T-helper 1 cell treated with Interleukin-12 subunit alpha and Interleukin-12 subunit beta and Interleukin-4 antibody, amounts not matched to agents 30 ng/mL and 1 ng/mL, for 36 hours (primary cell): Measurements from ENCODE around the gene RAB37. TPM values are rescaled to one million over a fixed set of nuclear protein-coding genes. Genes with fewer than 3 reads are reported as not detected.

Experiments used
- intact Hi-C: fragments of 100-400 bp; cut with micrococcal nuclease; formaldehyde crosslinking; loops from one replicate; pipeline ENCODE4 v1.15.1; 2024
- total RNA-seq: library from RNA; stranded (reverse); gene quantifications from 2 replicates; pipeline ENCODE4 v1.2.3, GENCODE V29; 2022

The RAB37 gene, protein sequence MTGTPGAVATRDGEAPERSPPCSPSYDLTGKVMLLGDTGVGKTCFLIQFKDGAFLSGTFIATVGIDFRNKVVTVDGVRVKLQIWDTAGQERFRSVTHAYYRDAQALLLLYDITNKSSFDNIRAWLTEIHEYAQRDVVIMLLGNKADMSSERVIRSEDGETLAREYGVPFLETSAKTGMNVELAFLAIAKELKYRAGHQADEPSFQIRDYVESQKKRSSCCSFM
- total RNA-seq, result 50.4 and 56.8 TPM in 2 replicates

DNA sequence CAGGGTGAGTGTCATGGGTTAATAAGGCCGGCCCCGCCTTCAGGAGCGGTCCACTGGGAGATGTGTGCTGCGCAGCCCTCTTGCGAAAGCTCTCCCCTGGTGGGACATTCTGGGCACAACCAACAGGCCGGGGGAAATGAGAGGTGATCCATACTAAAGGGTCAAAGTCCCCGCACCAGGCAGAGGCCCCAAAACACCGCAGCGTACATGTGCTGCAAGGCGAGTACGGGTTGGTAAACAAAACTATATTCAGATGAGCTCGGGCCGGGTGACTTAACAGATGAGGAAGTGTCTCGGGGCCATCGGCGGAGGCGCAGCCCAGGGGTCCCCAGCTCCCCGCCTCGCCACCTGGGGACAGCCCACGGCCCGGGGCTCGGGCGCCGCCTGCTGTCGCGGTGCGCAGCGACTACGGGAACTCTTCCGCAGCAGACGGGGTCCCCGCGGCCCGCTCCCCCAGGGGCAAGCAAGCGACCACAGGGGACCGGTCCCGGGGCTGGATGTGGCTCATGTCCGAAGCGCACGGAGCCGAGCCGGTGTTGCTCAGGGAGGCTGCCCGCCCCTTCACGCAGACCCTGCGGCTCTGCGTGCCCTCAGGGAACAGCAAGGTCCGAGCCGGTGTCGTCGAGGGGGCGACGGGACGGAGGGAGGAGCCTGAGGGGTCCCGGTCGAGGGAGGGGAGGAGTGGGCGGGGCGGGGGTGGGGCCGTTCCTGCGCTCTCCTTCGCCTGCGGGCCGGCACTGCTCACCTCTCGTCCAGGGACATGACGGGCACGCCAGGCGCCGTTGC lies at the start of gene RAB37:
RAB37 (plus strand) TSS at position 744 of the 786 bp plus-strand sequence; CDS start at position 761, 17 bp downstream.
- intact Hi-C loops, result loop anchor here (1.0 kb wide), 1 partner anchor 170 kb away; no protein-coding TSS in a partner anchor

DNA sequence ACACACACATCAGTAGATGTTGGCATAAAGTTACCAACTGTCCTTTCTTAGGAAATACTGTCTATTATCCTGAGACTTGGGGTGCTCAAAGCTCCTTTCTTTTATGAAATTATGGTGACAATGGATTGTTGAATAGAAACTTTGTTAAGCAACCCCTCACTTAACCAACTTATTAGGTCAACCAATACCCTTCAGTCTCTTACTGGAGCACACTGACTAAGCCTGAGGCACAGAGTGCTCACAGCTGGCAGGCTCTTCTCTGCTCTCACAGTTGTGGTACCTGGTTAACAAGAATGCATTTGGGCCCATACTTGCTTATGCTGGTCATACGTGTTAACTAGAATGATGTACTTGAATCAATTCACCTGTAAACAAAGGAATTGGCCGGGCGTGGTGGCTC lies 49.2 kb upstream of the RAB37 start:
- intact Hi-C loops, result no loop called here

DNA sequence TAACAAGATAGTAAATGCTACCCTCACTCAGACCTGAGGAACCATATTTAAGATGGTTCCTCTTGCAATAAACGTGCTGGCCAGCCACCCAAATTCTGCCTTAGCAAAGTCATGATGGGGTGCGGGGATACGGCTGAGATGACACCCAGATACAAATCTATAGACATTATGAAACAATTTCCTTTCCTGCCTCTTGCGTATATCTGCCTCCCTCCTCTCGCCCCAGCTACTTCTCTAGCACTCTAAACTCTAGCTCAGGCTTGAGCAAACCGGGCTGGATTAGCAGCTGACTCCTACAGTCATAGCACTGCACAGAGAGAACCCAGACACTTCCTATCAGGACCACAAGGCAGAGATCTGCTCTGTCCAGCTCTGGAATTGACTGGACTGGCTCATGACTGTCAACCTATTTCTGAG lies 46.6 kb upstream of the RAB37 start:
- intact Hi-C loops, result no loop called here

DNA sequence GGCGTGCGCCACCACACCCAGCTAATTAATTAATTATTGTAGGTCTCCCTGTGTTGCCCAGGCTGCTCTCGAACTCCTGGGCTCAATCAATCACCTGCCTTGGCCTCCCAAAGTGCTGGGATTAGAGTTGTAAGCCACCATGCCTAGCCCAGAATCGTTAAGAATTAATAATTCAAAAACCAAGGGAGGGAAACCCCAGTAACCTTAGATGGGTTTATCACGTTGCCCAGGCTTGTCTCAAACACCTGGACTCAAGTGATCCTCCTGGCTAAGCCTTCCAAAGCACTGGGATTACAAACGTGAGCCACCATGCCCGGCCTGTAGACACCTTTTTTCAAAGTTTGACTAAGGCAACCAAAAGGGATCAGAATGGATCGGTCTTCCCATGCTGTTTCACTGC lies 45.9 kb upstream of the RAB37 start:
- intact Hi-C loops, result no loop called here

DNA sequence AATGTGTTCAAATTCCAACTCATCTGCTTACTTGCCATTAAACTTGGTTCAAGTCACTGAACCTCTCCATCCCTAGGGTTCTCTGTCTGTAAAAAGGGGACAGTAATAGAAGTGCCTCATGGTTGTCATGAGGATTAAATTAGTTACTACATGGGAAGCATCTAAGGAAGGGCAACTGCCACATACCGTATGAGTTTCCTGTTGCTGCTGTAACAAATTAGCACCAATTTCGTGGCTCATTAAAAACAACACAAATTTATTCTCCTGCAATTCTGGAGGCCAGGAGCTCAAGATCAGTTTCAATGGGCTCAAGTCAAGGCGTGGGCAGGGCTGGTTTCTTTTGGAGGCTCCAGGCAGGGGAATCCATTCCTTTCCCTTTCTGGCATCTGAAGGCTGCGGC lies 43.0 kb upstream of the RAB37 start:
- intact Hi-C loops, result no loop called here

DNA sequence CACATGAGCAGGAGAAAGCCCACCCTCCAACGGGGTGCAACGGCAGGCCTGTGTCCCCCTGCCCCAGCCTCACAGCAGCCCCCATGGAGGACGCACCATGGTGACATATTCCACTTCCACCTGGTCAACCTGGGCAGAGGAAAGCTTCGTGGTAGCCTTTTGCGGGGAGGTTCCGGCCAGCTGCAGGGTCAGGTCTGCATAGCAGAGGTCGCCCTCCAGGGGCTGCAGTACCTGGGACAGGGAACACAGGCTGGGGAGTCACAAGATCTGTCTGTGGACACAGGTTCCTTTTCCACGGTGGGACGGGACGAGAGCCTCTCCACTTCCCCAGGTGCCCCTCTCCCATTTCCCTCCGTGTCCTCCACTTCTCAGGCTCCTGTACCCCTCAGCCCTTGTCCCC lies 41.4 kb upstream of the RAB37 start:
- intact Hi-C loops, result no loop called here

DNA sequence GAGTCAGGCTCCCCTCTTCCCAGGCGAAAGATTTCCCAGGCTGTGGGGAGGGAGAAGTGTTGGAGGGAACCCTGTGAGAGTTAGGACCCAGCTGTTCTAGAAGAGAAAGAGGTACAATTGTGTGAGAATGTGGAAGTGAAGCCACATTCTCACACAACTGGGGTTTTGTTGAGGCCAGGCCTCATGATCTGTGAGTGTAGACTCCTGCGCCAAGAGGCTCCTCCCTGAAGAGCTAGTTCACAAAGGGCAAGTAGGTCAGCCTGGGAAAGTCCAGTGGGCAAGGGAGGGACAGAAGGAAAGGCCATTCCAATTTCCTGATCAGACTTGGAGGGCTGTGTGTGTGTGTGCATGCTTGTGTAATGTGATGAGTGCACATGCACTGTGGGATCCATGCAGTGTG lies 39.5 kb upstream of the RAB37 start:
- intact Hi-C loops, result no loop called here

DNA sequence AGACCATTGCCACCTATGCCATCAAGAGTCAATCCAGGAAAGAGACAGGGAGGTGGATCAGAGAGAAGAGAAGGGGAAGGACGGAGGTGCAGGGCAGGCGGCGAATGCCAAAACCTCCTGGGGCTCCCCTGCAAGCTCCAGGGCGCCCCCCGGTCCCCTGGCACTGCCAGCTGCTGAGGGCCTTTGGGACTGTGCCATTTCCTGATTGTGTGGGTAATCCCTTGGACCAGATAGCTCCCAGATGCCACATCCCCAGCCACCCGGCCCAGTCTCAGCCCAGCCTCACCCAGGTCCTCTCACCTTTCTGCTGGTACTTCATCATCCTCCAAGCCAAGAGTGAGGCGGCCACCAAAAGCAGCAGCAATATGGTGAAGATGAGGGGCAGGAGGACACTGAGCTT lies 39.0 kb upstream of the RAB37 start:
- intact Hi-C loops, result no loop called here

DNA sequence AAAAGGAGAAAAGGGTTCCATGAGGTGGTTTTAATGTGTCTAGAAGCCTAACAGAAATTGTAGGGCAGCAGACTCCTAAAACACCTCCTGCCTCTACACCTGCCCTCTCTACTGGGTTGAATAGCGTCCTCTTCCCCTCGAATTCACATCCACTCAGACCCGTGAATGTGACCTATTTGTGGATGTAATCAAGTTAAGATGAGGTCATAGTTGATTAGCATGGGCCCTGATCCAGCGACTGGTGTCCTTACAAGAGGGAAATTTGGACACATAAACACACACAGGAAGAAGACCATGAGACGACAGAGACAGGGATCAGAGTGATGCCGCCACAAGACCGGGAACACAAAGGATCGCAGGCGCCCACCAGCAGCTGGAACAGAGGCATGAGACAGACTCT lies 37.8 kb upstream of the RAB37 start:
- intact Hi-C loops, result no loop called here

DNA sequence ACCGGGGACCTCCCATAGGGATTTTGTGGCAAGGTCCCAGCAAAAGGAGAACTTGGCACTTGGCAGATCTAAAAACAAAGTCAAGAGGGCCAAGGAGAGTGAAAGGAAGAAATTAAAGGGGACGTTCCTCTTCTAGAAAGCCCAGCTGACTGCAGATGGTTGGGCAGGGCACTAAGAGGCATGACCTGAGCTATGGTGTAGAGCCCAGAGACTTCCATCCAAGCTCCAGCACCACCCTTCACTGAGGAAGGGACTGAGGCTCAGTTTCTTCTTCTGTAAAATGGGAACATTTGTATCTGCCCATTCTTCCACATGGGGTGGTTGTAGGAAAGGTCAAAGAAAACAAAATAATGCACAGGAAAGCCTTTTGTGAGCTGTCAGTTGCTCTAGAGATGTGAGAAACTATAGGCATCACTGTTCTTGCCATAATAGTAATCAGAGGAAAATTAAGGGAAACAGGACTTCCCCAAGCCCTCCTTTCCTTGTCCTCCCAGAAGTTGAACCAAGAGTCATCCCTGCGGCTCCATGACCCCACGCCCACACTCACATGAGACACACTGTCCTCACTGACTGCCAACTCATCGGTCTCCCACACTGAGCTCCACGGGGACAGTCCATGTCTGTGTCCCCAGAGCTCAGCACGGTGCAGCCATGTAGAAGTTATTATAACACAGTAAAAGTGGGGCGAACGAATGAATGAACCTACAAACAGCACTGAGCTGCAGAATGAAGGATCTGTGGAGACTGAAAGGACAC lies 34.8 kb upstream of the RAB37 start:
- intact Hi-C loops, result no loop called here

DNA sequence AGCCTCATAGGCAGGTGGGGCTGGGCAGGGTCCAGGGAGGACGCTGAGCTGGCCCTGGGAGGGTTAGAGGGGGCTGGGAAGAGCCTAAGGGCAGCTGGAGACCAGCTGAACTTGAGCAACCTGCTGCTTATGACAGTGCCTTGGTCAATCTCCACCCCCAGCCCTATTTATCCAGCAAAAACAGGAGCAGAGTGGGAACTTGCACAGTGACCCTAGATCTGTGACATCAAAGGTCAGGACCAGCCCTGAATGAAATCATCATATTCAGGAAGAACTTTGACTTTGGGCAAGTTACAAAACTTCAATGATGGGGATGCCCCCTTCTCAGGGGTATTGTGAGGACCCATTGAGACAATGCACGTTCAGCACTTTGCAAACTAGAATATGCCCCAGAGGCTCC lies 33.7 kb upstream of the RAB37 start:
- intact Hi-C loops, result no loop called here

DNA sequence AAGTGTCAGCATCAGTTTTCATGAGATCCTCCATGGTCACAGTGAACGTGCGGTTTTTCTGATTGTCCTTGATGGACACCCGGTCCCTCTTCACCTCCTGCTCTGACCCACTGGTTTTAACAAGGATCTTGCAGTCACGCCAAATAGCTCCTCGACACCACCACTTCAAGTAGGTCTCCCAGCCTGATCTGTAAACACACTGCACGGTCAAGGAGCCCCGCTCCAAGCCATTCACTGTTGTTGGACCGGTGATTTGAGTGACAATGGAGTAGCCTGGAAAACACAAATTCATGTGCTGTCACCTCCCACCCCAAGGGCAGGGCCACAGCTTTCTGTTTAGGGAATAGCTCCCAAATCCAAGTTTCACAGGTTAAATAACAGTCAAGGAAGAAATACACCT lies 32.5 kb upstream of the RAB37 start:
- intact Hi-C loops, result no loop called here

DNA sequence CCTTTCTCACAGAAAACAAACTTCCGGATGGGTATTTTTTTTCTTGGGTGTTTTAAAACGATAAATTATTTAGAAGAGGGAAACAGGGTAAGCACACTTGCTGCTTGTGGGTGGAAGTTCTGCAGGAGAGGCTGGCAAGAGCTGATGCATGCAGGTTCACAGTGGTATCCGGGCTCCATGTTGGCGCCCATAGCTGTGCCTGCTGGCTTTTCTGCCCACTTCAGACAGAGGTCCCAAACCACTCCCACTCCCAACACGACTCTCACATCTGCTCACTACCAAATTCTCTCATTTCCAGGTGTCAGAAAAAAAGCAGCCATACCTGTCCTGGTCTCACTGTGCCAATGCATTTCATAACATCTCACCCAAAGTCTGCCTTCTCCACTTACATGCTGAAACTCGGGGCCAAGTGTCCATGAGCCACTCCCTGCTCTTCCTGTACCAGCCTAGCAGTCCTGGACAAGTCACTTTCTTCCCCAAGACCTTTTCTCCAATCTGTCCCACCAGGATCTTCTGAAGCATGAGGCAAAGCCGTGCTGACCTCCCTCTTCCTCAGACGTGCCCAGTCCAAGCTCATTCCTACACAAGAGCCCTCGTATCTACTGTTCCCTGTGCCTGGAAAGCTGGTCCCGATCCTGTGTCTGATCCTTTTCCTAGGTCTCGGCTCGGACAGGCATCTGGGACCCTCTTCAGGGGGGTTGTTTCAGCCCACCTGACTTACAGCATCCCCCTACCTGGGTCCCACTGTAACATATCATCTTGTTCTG lies 25.8 kb upstream of the RAB37 start:
- intact Hi-C loops, result no loop called here

DNA sequence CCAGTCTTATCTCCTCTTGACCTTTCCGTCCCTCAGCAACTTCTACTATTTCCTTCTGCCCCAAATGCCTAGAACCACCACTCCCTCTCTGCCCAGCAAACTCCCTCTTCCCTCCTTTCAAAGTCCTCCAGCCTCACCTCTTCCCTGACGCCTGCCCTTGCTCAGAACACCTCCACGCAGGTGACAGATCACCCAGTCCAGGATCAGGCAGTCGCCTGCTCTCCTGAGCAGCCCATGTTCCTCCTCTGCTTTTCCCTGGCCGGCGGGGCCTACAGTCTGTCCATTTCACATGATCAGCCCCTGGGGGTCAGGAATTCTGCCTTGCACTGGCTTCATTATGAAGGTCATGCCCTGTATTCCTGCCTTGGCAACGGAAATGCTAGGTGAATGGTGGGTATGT lies 24.8 kb upstream of the RAB37 start:
- intact Hi-C loops, result no loop called here

DNA sequence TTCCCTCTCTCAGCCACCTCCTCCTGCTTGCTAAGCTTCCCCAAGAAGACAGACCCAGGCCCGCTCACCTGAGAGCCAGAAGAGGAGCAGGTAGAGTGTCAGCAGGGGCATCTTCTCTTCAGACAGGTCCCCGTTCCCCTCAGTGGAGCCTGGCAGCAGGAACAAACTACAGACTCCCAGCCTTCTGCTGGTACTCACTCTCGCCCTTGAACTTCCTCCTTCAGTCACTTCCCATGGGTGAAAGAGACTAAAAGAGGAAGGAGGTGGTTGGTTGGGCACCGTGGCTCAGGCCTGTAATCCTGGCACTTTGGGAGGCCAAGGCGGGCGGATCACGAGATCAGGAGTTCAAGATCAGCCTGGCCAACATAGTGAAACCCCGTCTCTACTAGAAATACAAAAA lies 24.3 kb upstream of the RAB37 start, which contains the start of gene CD300LF:
CD300LF (minus strand) TSS at position 168 of the 400 bp plus-strand sequence; CDS start at position 111, 57 bp downstream.
- intact Hi-C loops, result no loop called here

DNA sequence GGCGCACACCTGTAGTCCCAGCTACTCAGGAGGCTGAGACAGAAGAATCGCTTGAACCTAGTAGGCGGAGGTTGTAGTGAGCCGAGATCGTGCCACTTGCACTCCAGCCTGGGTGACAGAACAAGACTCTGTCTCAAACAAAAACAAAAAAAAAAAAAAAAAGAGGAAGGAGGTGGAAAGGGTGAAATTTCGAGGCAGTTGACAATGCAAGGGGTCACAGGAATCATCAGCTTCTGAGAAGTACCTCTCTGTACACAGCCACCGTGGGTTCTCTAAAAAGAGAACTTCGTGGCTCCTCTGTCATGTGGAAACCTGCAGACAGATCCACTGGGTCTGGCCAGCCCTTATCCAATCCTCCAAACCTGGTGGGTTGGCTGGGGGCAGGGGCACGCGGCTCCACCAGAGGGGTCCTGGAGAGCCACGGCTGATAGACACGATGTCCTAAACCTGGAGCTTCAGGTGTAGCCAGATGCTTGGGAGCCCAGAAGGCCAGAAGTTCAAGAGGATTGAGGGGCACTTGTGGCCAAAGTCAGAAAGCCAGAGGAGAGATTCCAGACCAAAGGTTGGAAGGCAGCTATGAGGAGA lies 23.8 kb upstream of the RAB37 start:
- intact Hi-C loops, result no loop called here

DNA sequence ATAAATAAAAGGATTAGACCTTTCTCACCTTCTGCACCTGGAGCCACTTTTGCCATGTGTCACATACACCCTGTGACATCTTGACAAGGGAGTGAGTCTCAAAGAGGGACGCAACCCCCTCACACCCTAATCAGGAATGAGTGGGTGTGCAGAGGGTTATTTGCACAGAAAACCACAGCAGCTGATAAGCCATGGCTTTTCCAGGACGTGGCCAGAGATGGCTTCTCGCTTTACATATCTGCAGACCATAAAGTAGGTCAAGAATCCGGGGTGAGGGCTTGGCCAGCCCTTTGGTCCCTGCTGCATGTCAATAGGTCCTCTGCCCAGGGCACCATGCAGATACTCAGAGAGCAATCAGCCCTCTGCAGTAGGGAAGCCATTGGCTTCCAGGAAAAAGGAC lies 21.9 kb upstream of the RAB37 start:
- intact Hi-C loops, result no loop called here

DNA sequence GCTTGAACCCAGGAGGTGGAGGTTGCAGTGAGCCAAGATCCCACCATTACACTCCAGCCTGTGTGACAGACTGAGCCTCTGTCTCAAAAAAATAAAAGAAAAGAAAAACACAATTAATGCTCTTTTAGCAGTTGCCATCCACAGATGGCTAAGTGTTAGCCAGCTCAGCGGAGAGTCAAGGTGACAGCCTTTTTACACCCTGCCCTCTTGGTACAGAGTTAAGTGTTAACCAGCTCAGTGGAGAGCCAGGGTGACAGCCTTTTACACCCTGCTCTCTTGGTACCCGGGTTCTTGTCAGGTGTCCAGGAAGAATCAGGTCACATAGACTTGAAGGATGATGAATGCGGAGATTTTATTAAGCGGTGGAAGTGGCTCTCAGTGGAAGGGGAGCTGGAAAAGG lies 16.6 kb upstream of the RAB37 start:
- intact Hi-C loops, result no loop called here

DNA sequence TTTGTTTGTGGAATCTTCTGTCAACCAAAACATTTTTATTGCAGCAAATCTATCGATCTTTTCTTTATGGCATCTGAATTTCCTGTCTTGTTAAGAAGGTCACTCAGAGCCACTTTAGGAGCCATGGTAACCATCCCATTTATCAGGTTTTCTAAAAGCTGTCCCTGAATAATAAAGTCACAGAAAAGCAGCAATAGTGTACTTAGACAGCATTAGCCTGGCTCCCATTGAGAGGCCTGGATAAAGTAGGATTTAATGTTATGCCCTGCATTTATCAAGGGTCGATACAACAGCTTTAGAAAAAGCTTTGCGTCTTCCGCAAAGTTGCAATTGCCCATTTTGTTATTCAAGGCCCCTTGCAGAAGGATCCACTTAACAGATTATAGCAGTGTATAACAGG lies 14.3 kb upstream of the RAB37 start:
- intact Hi-C loops, result no loop called here

DNA sequence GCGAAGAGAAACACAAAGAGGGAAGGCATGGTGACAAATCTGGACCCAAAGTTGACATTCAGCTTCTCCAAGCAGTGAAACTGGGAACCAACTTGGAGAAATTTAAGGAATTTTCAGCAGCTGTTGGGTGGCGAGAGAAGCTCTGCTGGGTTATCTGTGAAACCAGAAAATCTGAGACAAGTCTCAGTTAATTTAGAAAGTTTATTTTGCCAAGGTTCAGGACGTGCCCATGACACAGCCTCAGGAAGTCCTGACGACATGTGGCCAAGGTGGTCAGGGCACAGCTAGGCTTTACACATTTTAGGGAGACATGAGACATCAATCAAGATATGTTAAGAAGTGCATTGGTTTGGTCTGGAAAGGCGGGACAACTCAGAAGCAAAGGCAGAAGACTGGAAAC lies 13.2 kb upstream of the RAB37 start:
- intact Hi-C loops, result no loop called here

DNA sequence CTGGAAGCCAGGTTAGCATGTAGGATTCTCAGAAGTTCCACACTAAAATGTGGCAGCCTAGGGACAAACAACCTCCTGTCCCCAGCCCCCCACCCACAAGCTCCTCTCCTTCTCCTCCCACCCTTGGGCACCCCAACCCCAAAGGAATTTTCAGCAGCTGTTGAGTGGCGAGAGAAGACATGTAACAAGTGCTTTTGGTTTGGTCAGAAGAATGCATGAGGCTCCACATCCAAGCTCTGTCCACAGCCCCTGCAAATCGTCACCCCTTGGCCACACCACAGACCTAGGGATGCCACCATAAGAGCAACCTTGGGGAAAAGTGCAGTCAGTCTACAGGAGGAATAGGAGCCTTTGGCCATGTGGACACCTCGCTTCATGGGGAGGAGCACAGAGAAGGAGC lies 11.9 kb upstream of the RAB37 start:
- intact Hi-C loops, result no loop called here
